ENCODE data around the gene FOXP3.

FOXP3 gene

GRCh38 chrX:49250578-49250977, 13.9 kb downstream of the FOXP3 start:
- H3K4me2 ChIP-seq (ENCODE audit: low read depth, low read length) = no peak overlapping the region
- no peak overlapping the region for H3K9ac ChIP-seq (ENCODE audit: low read length)
- DNase-seq = no peak
- no peaks in the 10 kb centered on the region for H3F3A ChIP-seq (ENCODE audit: insufficient read depth, low read length)
- H3K4me1 ChIP-seq (ENCODE audit: low read length) = no peaks in the 10 kb centered on the region
- H3K9me3 ChIP-seq (replicated peaks; ENCODE audit: insufficient read depth, low read length) = no peaks in the 10 kb centered on the region
- no peaks in the 10 kb centered on the region for H3K36me3 ChIP-seq (replicated peaks; ENCODE audit: insufficient read depth, low read length)
- no peak overlapping the region for H3K27ac ChIP-seq (ENCODE audit: low read length)
- H3K4me3 ChIP-seq (ENCODE audit: low read length) = no peak overlapping the region
- no peak overlapping the region for H2AFZ ChIP-seq (ENCODE audit: low read length)
- TF ChIP-seq EZH2 (optimal IDR thresholded peaks at IDR 0.05; ENCODE audit: low read depth, low read length) (no peak), CTCF (IDR thresholded peaks at IDR 0.05; ENCODE audit: low read length) (no peak), EZH2phosphoT487 (IDR thresholded peaks at IDR 0.05; ENCODE audit: low read length) (no peak)
- no peaks in the 10 kb centered on the region for H3K79me2 ChIP-seq (ENCODE audit: low read length)
- no peaks in the 10 kb centered on the region for H3K9me2 ChIP-seq (replicated peaks; ENCODE audit: insufficient read depth, low read length)
- H3K27me3 ChIP-seq (replicated peaks; ENCODE audit: insufficient read depth, low read length) = no peaks in the 10 kb centered on the region
- H4K20me1 ChIP-seq (ENCODE audit: insufficient read depth, low read length) = no peaks in the 10 kb centered on the region

GRCh38 chrX:49250066-49250465, 14.4 kb downstream of the FOXP3 start:
- Histone ChIP-seq H3K27ac (ENCODE audit: low read length) (no peak overlapping the region), H3K27me3 (replicated peaks; ENCODE audit: insufficient read depth, low read length) (no peaks in the 10 kb centered on the region), H3K4me1 (ENCODE audit: low read length) (no peaks in the 10 kb centered on the region), H4K20me1 (ENCODE audit: insufficient read depth, low read length) (no peaks in the 10 kb centered on the region), H3K4me3 (ENCODE audit: low read length) (no peak overlapping the region), H3K4me2 (ENCODE audit: low read depth, low read length) (no peak overlapping the region), H3K9me3 (replicated peaks; ENCODE audit: insufficient read depth, low read length) (no peaks in the 10 kb centered on the region), H2AFZ (ENCODE audit: low read length) (no peak overlapping the region), H3F3A (ENCODE audit: insufficient read depth, low read length) (no peaks in the 10 kb centered on the region), H3K9me2 (replicated peaks; ENCODE audit: insufficient read depth, low read length) (no peaks in the 10 kb centered on the region), H3K36me3 (replicated peaks; ENCODE audit: insufficient read depth, low read length) (no peaks in the 10 kb centered on the region), H3K79me2 (ENCODE audit: low read length) (no peaks in the 10 kb centered on the region), H3K9ac (ENCODE audit: low read length) (no peak overlapping the region)
- TF ChIP-seq EZH2 (optimal IDR thresholded peaks at IDR 0.05; ENCODE audit: low read depth, low read length) = no peak
- TF ChIP-seq EZH2phosphoT487 (IDR thresholded peaks at IDR 0.05; ENCODE audit: low read length) = no peak
- no peak for TF ChIP-seq CTCF (IDR thresholded peaks at IDR 0.05; ENCODE audit: low read length)
- no peak for DNase-seq

GRCh38 chrX:49249616-49250015, 14.9 kb downstream of the FOXP3 start:
- Histone ChIP-seq H3K79me2 (ENCODE audit: low read length) (no peaks in the 10 kb centered on the region), H4K20me1 (ENCODE audit: insufficient read depth, low read length) (no peaks in the 10 kb centered on the region), H2AFZ (ENCODE audit: low read length) (no peak overlapping the region), H3K27ac (ENCODE audit: low read length) (no peak overlapping the region), H3K4me3 (ENCODE audit: low read length) (no peak overlapping the region), H3K9ac (ENCODE audit: low read length) (no peak overlapping the region), H3F3A (ENCODE audit: insufficient read depth, low read length) (no peaks in the 10 kb centered on the region), H3K4me1 (ENCODE audit: low read length) (no peaks in the 10 kb centered on the region), H3K36me3 (replicated peaks; ENCODE audit: insufficient read depth, low read length) (no peaks in the 10 kb centered on the region), H3K9me2 (replicated peaks; ENCODE audit: insufficient read depth, low read length) (no peaks in the 10 kb centered on the region), H3K4me2 (ENCODE audit: low read depth, low read length) (no peak overlapping the region), H3K9me3 (replicated peaks; ENCODE audit: insufficient read depth, low read length) (no peaks in the 10 kb centered on the region), H3K27me3 (replicated peaks; ENCODE audit: insufficient read depth, low read length) (no peaks in the 10 kb centered on the region)
- no peak for DNase-seq
- TF ChIP-seq EZH2 (optimal IDR thresholded peaks at IDR 0.05; ENCODE audit: low read depth, low read length) (no peak), CTCF (IDR thresholded peaks at IDR 0.05; ENCODE audit: low read length) (no peak), EZH2phosphoT487 (IDR thresholded peaks at IDR 0.05; ENCODE audit: low read length) (no peak)

All from MM.1S (cell line).